Neural cell (in vitro differentiated cells): ENCODE results near the gene FLT3LG. TPM values are rescaled to one million over a fixed set of nuclear protein-coding genes. Genes with fewer than 3 reads are reported as not detected.

Source experiments
- H2AFZ ChIP-seq: fragments of 200-600, 300-800 bp; sonication (generic), shearing (Covaris generic); 2 replicates; pipeline ENCODE4 v1.6.0; 2014; ENCODE audit warnings: low read depth, mild to moderate bottlenecking, antibody characterized with exemption, low read length, moderate library complexity
- H3F3A ChIP-seq: fragments of 200-600 bp; shearing (Covaris generic); 2 replicates; pipeline ENCODE4 v1.6.1; 2016; ENCODE audit warnings: mild to moderate bottlenecking, moderate library complexity, mixed read lengths, antibody characterized with exemption, low read length; ENCODE audit not compliant: insufficient read depth, poor library complexity, severe bottlenecking
- H3K27ac ChIP-seq: fragments of 200-600, 300-800 bp; sonication (generic), shearing (Covaris generic); 2 replicates; pipeline ENCODE4 v1.5.1; 2014; ENCODE audit warnings: mild to moderate bottlenecking, low read length, moderate library complexity
- H3K27me3 ChIP-seq: fragments of 300-800, 200-600 bp; sonication (generic), shearing (Covaris generic); 2 replicates; pipeline ENCODE4 v1.6.0; 2014; ENCODE audit warnings: mild to moderate bottlenecking, low read depth, low read length, moderate library complexity; ENCODE audit not compliant: insufficient read depth
- H3K36me3 ChIP-seq: fragments of 300-800, 200-600 bp; sonication (generic), shearing (Covaris generic); 2 replicates; pipeline ENCODE4 v1.5.1; 2014; ENCODE audit warnings: mild to moderate bottlenecking, antibody characterized with exemption, low read length, moderate library complexity; ENCODE audit not compliant: insufficient read depth
- H3K4me2 ChIP-seq: fragments of 300-800, 200-600 bp; sonication (generic), shearing (Covaris generic); 2 replicates; pipeline ENCODE4 v1.6.0; 2014; ENCODE audit warnings: mild to moderate bottlenecking, low read length
- H3K4me3 ChIP-seq: fragments of 300-800, 200-600 bp; sonication (generic), shearing (Covaris generic); 2 replicates; pipeline ENCODE4 v1.5.1; 2014; ENCODE audit warnings: mild to moderate bottlenecking, low read length, moderate library complexity
- H3K79me2 ChIP-seq: fragments of 200-600 bp; shearing (Covaris generic); replicated peaks from 2 replicates; pipeline ENCODE4 v1.6.0; 2014; ENCODE audit warnings: mild to moderate bottlenecking, low read length, moderate library complexity; ENCODE audit not compliant: insufficient read depth
- H3K9ac ChIP-seq: fragments of 300-800, 200-600 bp; sonication (generic), shearing (Covaris generic); 2 replicates; pipeline ENCODE4 v1.6.1; 2016; ENCODE audit warnings: mild to moderate bottlenecking, low read length, mixed read lengths
- H3K9me2 ChIP-seq: fragments of 200-600 bp; shearing (Covaris generic); 2 replicates; pipeline ENCODE4 v1.6.1; 2016; ENCODE audit warnings: mild to moderate bottlenecking, low read length, mixed read lengths; ENCODE audit not compliant: insufficient read depth
- H3K9me3 ChIP-seq: fragments of 200-600, 300-800 bp; sonication (generic), shearing (Covaris generic); 2 replicates; pipeline ENCODE4 v1.6.1; 2016; ENCODE audit warnings: mild to moderate bottlenecking, mixed run types, low read length, moderate library complexity, mixed read lengths
- H4K20me1 ChIP-seq: fragments of 200-600 bp; shearing (Covaris generic); 2 replicates; pipeline ENCODE4 v1.6.1; 2016; ENCODE audit warnings: mild to moderate bottlenecking, mixed run types; ENCODE audit not compliant: insufficient read depth
- CTCF ChIP-seq: fragments of 450-650 bp; IDR thresholded peaks from 2 replicates; pipeline ENCODE4 v1.5.1; 2014; ENCODE audit warnings: antibody characterized with exemption, mild to moderate bottlenecking, moderate library complexity; ENCODE audit not compliant: poor library complexity, severe bottlenecking
- EP300 ChIP-seq: fragments of 450-650 bp; conservative IDR thresholded peaks from 2 replicates; pipeline ENCODE4 v1.6.1; 2014; ENCODE audit warnings: antibody characterized with exemption, mild to moderate bottlenecking, moderate library complexity; ENCODE audit not compliant: poor library complexity, severe bottlenecking
- EZH2 ChIP-seq: fragments of 200-600, 300-800 bp; shearing (Covaris generic), sonication (generic); IDR thresholded peaks from 2 replicates; pipeline ENCODE4 v1.6.1; 2014; ENCODE audit warnings: antibody characterized with exemption, low read length, borderline replicate concordance, mild to moderate bottlenecking; ENCODE audit not compliant: insufficient read depth, poor library complexity, severe bottlenecking
- MXI1 ChIP-seq: fragments of 450-650 bp; conservative IDR thresholded peaks from 2 replicates; pipeline ENCODE4 v1.6.1; 2014; ENCODE audit warnings: antibody characterized with exemption, mild to moderate bottlenecking; ENCODE audit not compliant: poor library complexity, severe bottlenecking
- POLR2AphosphoS5 ChIP-seq: IDR thresholded peaks from 2 replicates; pipeline ENCODE4 v1.6.1; 2012
- RAD21 ChIP-seq: fragments of 450-650 bp; conservative IDR thresholded peaks from 2 replicates; pipeline ENCODE4 v1.6.1; 2014; ENCODE audit warnings: antibody characterized with exemption, mild to moderate bottlenecking, moderate library complexity
- REST ChIP-seq: IDR thresholded peaks from 2 replicates; pipeline ENCODE4 v1.6.1; 2012; ENCODE audit warnings: borderline replicate concordance
- SMC3 ChIP-seq: fragments of 450-650 bp; conservative IDR thresholded peaks from 2 replicates; pipeline ENCODE4 v1.6.1; 2014; ENCODE audit warnings: antibody characterized with exemption, mild to moderate bottlenecking, moderate library complexity; ENCODE audit not compliant: poor library complexity
- TAF1 ChIP-seq: IDR thresholded peaks from 2 replicates; pipeline ENCODE4 v1.6.1; 2012; ENCODE audit warnings: low read depth
- polyA plus RNA-seq: library from polyadenylated mRNA; depleted of rRNA; stranded (reverse); fragments of >200 nt; gene quantifications from 2 replicates; pipeline ENCODE4 v1.2.3, GENCODE V29; 2014

Gene FLT3LG
- polyA plus RNA-seq, 1 donor from 2014 or later: not detected

- Histone ChIP-seq H3F3A (no peaks in the 10 kb centered on the region), H3K27me3 (peaks cover 51% of the 10 kb centered on the region), H3K9me2 (no peaks in the 10 kb centered on the region), H3K4me2 (no peak overlapping the region), H3K9me3 (peaks cover 8% of the 10 kb centered on the region), H3K79me2 (no peaks in the 10 kb centered on the region), H3K27ac (no peak overlapping the region), H2AFZ (no peak overlapping the region), H3K4me3 (no peak overlapping the region), H3K36me3 (no peaks in the 10 kb centered on the region), H4K20me1 (no peaks in the 10 kb centered on the region), H3K9ac (no peak overlapping the region)
- TF ChIP-seq EP300 (no peak), CTCF (no peak), RAD21 (no peak), EZH2 (no peak), SMC3 (no peak), TAF1 (no peak), REST (no peak), MXI1 (no peak), POLR2AphosphoS5 (no peak)
These were observed 40.6 kb upstream of the FLT3LG start for GRCh38 chr19:49433240-49433901.

- Histone ChIP-seq H4K20me1 (no peaks in the 10 kb centered on the region), H3K4me2 (no peak overlapping the region), H3K79me2 (no peaks in the 10 kb centered on the region), H3K9me2 (no peaks in the 10 kb centered on the region), H3K27me3 (peaks cover 63% of the 10 kb centered on the region), H3K36me3 (no peaks in the 10 kb centered on the region), H3K27ac (no peak overlapping the region), H2AFZ (no peak overlapping the region), H3K4me3 (no peak overlapping the region), H3F3A (no peaks in the 10 kb centered on the region), H3K9me3 (peaks cover 8% of the 10 kb centered on the region), H3K9ac (no peak overlapping the region)
- no peak for TF ChIP-seq TAF1
- TF ChIP-seq SMC3: no peak
- no peak for TF ChIP-seq EP300
- no peak for TF ChIP-seq EZH2
- TF ChIP-seq RAD21: no peak
- TF ChIP-seq MXI1: no peak
- no peak for TF ChIP-seq REST
- TF ChIP-seq CTCF: no peak
- no peak for TF ChIP-seq POLR2AphosphoS5
These were observed 39.0 kb upstream of the FLT3LG start for GRCh38 chr19:49434907-49435583.
